ENCODE measurements around the gene AMPH.

GRCh38 chr7:38506756-38507155 lies 124.4 kb downstream of the AMPH start:
- no peak for TF ChIP-seq POLR2A (IDR thresholded peaks at IDR 0.05; ENCODE audit: low read depth, low read length)
- TF ChIP-seq POLR2AphosphoS5 (IDR thresholded peaks at IDR 0.05; ENCODE audit: low read depth, low read length), result no peak
- no peak for TF ChIP-seq POU2F2 (IDR thresholded peaks at IDR 0.05; ENCODE audit: low read depth, low read length)
- no peak for TF ChIP-seq SPI1 (IDR thresholded peaks at IDR 0.05; ENCODE audit: low read depth, low read length)
- TF ChIP-seq TAF1 (IDR thresholded peaks at IDR 0.05; ENCODE audit: low read depth, low read length), result no peak

Measured in GM12891 (cell line).